ENCODE results near the gene NDC80.

The NDC80 gene

DNA sequence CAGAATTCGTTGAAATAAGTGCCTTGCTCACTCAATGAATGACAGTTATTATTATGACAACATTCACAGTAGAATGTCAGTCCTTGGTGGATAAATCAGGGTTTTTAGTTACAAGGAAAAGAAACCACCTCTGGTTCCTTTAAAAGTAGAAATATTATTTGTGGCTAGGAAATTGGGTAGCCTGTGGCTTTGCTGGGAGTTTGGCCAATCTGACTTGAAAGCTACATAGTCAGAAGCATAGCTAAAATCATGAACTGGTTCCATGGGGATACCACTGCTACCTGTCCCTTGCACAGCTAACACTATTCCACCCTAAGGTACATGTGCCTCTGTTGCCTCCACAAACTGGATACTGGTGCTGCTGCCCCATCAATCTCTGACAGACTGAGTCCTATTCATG lies 71.4 kb downstream of the NDC80 start:
- H3K36me3 ChIP-seq (ENCODE audit: control insufficient read depth, insufficient read depth, low read length), result no peaks in the 10 kb centered on the region
- no peaks in the 10 kb centered on the region for H3K9me3 ChIP-seq (ENCODE audit: control insufficient read depth, low read length)
- H3K27me3 ChIP-seq (replicated peaks; ENCODE audit: control insufficient read depth, insufficient read depth, low read length, poor library complexity, severe bottlenecking), result no peaks in the 10 kb centered on the region
- peaks cover 55% of the 10 kb centered on the region for H3K4me1 ChIP-seq (ENCODE audit: control insufficient read depth, insufficient read depth, low read length, poor library complexity, severe bottlenecking)
- DNase-seq, result no peak
- H3K27ac ChIP-seq (ENCODE audit: insufficient read depth, low read length, poor library complexity, severe bottlenecking), result no peak overlapping the region
- no peak overlapping the region for H3K4me3 ChIP-seq (ENCODE audit: insufficient read depth, low read depth, low read length, poor library complexity, severe bottlenecking)

DNA sequence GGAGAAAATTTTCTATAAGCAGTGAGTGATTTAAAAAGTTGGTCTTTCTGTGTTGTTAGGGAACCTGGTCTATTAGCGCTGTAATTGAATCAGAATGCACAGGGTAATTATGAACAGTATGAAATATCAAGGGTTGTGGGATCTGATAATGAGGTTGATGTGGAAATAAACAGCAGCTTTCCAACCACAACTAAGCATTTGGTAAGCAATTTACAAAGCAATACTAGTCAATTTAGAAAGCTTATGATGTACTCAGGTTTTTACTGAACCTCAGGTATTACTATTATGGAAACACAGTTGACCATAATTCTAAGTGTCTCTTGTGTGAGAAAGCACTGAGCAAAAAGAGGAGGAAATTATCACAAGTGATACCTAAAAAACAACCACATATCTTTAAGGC lies 73.2 kb downstream of the NDC80 start:
- H3K4me1 ChIP-seq (ENCODE audit: control insufficient read depth, insufficient read depth, low read length, poor library complexity, severe bottlenecking), result peaks cover 40% of the 10 kb centered on the region
- no peaks in the 10 kb centered on the region for H3K9me3 ChIP-seq (ENCODE audit: control insufficient read depth, low read length)
- no peaks in the 10 kb centered on the region for H3K36me3 ChIP-seq (ENCODE audit: control insufficient read depth, insufficient read depth, low read length)
- H3K27ac ChIP-seq (ENCODE audit: insufficient read depth, low read length, poor library complexity, severe bottlenecking), result peak overlapping the region; percentile 24
- H3K4me3 ChIP-seq (ENCODE audit: insufficient read depth, low read depth, low read length, poor library complexity, severe bottlenecking), result no peak overlapping the region
- H3K27me3 ChIP-seq (replicated peaks; ENCODE audit: control insufficient read depth, insufficient read depth, low read length, poor library complexity, severe bottlenecking), result no peaks in the 10 kb centered on the region
- no peak for DNase-seq

DNA sequence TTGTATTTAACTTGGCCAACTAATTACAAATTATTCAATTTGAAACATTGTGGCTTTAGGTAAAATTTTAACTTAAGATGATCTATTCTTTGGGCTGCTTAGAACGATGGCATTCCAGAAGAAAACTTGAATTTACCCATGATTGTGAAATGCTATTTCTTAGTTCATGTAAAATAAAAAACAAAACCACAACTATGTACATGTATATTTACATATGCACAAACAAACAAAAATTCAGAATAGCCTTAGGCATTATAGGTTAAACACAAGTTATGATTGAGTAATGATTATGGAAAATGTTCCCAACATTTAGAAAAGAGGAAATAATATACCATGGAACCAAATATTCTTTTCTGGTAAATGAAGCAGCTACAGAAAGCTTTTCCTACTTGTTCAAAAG lies 80.6 kb downstream of the NDC80 start:
- Histone ChIP-seq H3K4me1 (ENCODE audit: control insufficient read depth, insufficient read depth, low read length, poor library complexity, severe bottlenecking) (peaks cover 4% of the 10 kb centered on the region), H3K4me3 (ENCODE audit: insufficient read depth, low read depth, low read length, poor library complexity, severe bottlenecking) (no peak overlapping the region), H3K27me3 (replicated peaks; ENCODE audit: control insufficient read depth, insufficient read depth, low read length, poor library complexity, severe bottlenecking) (no peaks in the 10 kb centered on the region), H3K9me3 (ENCODE audit: control insufficient read depth, low read length) (no peaks in the 10 kb centered on the region), H3K27ac (ENCODE audit: insufficient read depth, low read length, poor library complexity, severe bottlenecking) (no peak overlapping the region), H3K36me3 (ENCODE audit: control insufficient read depth, insufficient read depth, low read length) (peaks cover 6% of the 10 kb centered on the region)
- no peak for DNase-seq

DNA sequence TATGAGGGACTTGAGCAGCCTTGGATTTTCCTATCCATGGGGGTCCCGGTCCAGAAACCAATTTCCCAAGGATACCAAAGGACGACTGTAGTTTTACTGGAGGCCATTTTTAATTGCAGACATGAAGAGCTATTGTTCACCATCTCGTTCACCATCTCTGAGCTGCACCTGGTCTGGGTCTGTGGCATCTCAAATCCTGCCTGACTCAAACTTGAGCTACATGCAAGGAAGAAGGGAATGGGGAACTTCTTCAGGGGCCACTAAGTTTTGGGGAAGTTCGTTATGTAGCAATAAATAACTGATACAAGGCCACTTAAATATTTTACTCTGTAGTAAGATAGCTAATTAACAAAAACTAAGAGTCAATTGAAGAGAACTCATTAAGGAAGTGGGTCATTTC lies 82.1 kb downstream of the NDC80 start:
- Histone ChIP-seq H3K4me1 (ENCODE audit: control insufficient read depth, insufficient read depth, low read length, poor library complexity, severe bottlenecking) (peaks cover 5% of the 10 kb centered on the region), H3K27ac (ENCODE audit: insufficient read depth, low read length, poor library complexity, severe bottlenecking) (no peak overlapping the region), H3K36me3 (ENCODE audit: control insufficient read depth, insufficient read depth, low read length) (peaks cover 6% of the 10 kb centered on the region), H3K9me3 (ENCODE audit: control insufficient read depth, low read length) (no peaks in the 10 kb centered on the region), H3K27me3 (replicated peaks; ENCODE audit: control insufficient read depth, insufficient read depth, low read length, poor library complexity, severe bottlenecking) (no peaks in the 10 kb centered on the region), H3K4me3 (ENCODE audit: insufficient read depth, low read depth, low read length, poor library complexity, severe bottlenecking) (no peak overlapping the region)
- no peak for DNase-seq

DNA sequence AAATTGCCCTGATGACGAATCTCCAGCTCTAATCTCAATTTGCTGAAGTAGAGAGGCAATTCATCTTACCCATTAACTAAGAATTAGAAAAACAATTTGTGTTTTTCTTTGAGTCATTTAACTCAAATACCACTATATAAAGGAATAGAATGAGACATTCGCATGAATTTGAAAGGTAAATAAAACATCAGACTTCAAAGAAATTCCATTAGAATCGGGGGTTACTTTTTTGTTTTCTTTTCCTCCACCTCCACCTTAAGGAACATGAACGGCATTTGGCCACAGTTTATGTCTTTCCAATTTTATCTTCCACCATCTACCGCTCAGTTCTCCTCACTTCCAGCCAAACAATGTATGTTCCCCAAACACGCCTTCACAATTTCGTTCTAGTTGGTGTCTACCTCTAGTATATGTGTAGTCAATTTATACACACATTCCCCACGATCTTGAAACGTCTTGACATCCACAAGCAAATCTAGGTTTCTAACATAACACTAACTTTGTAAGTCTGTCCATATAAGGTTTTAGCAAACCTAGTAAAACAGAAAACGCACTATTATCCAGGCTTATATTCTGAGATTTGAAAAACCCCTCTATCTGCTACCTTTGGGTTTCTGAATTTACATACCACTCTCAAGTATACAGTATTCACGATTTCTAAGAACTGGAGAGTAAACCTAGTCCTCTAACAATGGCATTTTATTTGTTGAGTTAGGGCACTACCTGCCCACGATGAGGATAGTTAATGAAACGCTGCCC lies 83.0 kb downstream of the NDC80 start:
- Histone ChIP-seq H3K4me3 (ENCODE audit: insufficient read depth, low read depth, low read length, poor library complexity, severe bottlenecking) (peak overlapping the region; percentile 98), H3K27ac (ENCODE audit: insufficient read depth, low read length, poor library complexity, severe bottlenecking) (peak overlapping the region; percentile 99), H3K9me3 (ENCODE audit: control insufficient read depth, low read length) (no peaks in the 10 kb centered on the region), H3K27me3 (replicated peaks; ENCODE audit: control insufficient read depth, insufficient read depth, low read length, poor library complexity, severe bottlenecking) (no peaks in the 10 kb centered on the region), H3K36me3 (ENCODE audit: control insufficient read depth, insufficient read depth, low read length) (peaks cover 6% of the 10 kb centered on the region), H3K4me1 (ENCODE audit: control insufficient read depth, insufficient read depth, low read length, poor library complexity, severe bottlenecking) (peaks cover 10% of the 10 kb centered on the region)
- DNase-seq, result no peak

DNA sequence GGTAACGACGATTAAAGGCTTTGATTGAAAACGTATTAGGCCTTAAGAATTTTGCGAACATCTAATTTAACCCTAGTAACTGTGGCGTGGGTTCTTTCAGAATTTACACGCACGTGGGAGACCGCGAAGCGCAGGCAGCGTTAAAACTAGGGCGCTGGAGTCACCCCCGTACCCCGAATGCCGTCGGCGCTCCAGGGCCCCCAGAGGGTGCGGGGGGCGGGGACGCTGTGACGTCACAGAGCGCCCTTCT lies 83.5 kb downstream of the NDC80 start:
- Histone ChIP-seq H3K27ac (ENCODE audit: insufficient read depth, low read length, poor library complexity, severe bottlenecking) (peak overlapping the region; percentile 99), H3K4me3 (ENCODE audit: insufficient read depth, low read depth, low read length, poor library complexity, severe bottlenecking) (peak overlapping the region; percentile 98), H3K36me3 (ENCODE audit: control insufficient read depth, insufficient read depth, low read length) (peaks cover 6% of the 10 kb centered on the region), H3K4me1 (ENCODE audit: control insufficient read depth, insufficient read depth, low read length, poor library complexity, severe bottlenecking) (peaks cover 14% of the 10 kb centered on the region), H3K9me3 (ENCODE audit: control insufficient read depth, low read length) (no peaks in the 10 kb centered on the region), H3K27me3 (replicated peaks; ENCODE audit: control insufficient read depth, insufficient read depth, low read length, poor library complexity, severe bottlenecking) (no peaks in the 10 kb centered on the region)
- DNase-seq, result peak; percentile 72 to 80 (median 77)

DNA sequence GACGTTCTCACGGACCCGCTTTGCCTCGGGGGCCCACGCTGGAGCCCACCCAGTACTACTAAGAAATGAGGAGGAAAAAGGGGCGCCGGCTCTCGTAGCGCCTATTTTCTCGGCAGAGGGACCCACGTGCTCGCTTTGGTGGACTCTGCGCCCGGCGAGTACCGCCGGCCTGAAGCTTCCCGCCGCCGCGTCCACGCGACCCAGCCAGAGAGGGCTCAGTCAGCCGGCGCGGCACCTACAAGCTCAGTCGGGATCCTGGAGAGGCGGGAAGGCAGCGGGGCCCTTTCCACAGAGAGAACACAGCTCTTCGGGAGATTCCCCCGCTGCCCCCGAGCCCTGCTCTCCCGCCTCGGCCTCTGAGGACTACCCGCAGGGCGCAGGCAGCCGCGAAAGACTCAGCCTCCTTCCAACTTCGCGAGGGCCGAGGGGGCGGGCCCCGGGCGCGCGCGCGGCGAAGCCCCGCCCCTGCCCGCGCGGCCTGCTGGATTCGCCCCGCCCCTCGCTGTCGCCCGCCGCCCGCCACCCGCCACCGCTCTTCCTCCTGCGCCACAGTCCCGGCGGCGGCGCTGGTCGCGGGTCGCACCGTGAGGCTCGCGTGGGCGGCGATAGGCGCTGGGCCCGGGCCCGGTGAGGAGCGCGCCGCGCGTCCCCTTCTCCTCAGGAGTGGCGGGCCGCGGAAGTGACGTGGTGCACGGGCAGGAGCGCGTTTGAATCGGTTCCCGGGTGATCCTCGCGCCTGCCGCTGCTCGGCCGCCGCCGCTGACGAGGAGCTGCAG lies 84.0 kb downstream of the NDC80 start, which contains the start of gene SMCHD1:
TSS of gene SMCHD1 (plus strand) at position 549 of the 776 bp plus-strand sequence. CDS start 350 bp downstream, outside the sequence.
- no peaks in the 10 kb centered on the region for H3K27me3 ChIP-seq (replicated peaks; ENCODE audit: control insufficient read depth, insufficient read depth, low read length, poor library complexity, severe bottlenecking)
- peak within 1 kb of the TSS; percentile 98 for H3K4me3 ChIP-seq (ENCODE audit: insufficient read depth, low read depth, low read length, poor library complexity, severe bottlenecking)
- peaks cover 6% of the 10 kb centered on the region for H3K36me3 ChIP-seq (ENCODE audit: control insufficient read depth, insufficient read depth, low read length)
- DNase-seq, result peak; percentile 81 to 86 (median 85)
- H3K9me3 ChIP-seq (ENCODE audit: control insufficient read depth, low read length), result no peaks in the 10 kb centered on the region
- H3K27ac ChIP-seq (ENCODE audit: insufficient read depth, low read length, poor library complexity, severe bottlenecking), result peak within 1 kb of the TSS; percentile 99
- peaks cover 16% of the 10 kb centered on the region for H3K4me1 ChIP-seq (ENCODE audit: control insufficient read depth, insufficient read depth, low read length, poor library complexity, severe bottlenecking)

DNA sequence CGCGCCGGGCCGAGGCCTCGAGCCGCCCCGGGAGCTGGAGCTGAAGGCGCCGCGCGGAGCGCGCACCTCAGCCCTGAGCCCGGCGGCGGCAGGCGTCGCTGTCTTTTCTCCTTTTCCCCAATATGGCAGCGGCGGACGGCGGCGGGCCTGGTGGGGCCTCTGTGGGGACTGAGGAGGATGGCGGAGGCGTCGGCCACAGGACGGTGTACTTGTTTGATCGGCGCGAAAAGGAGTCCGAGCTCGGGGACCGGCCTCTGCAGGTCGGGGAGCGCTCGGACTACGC lies 84.5 kb downstream of the NDC80 start:
- Histone ChIP-seq H3K4me3 (ENCODE audit: insufficient read depth, low read depth, low read length, poor library complexity, severe bottlenecking) (peak overlapping the region; percentile 98), H3K27me3 (replicated peaks; ENCODE audit: control insufficient read depth, insufficient read depth, low read length, poor library complexity, severe bottlenecking) (no peaks in the 10 kb centered on the region), H3K27ac (ENCODE audit: insufficient read depth, low read length, poor library complexity, severe bottlenecking) (peak overlapping the region; percentile 99), H3K36me3 (ENCODE audit: control insufficient read depth, insufficient read depth, low read length) (peaks cover 6% of the 10 kb centered on the region), H3K9me3 (ENCODE audit: control insufficient read depth, low read length) (no peaks in the 10 kb centered on the region), H3K4me1 (ENCODE audit: control insufficient read depth, insufficient read depth, low read length, poor library complexity, severe bottlenecking) (peaks cover 16% of the 10 kb centered on the region)
- DNase-seq, result no peak

DNA sequence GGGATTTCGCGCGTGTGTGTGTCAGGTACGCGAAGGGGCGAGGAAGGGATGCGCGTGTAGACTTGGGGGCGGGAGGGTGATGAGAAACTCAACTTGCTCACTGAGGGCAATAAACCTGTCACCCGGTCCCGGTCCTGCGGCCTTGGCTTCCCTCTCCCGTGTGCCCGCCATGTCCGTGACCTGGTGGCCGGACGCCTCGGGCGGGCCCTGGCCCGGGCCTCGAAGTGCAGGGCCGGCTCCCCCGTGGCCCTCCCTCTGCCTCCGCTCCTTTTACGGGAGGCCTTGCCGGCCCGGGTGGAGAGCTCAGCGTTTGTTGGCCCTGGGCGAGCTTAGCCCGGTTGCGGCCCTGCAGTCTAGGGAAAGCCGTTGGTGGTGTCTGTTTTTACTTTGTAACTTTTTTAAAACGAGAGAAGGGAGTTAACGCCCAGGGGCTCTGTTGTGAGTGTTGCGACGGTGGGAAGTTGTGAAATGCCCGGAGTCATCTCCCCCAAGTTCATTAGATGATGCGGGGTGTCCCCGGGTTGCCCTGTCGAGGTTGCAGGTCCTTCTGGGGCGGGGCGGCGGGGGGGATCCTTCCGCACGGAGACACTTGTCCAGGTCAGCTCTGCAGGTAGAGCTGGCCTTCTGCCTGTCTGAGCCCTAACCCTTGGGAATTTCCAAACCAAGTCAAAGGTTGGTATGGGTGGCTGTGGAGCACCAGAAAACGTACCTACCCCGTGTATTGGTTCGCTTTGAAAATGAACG lies 85.1 kb downstream of the NDC80 start:
- H3K27ac ChIP-seq (ENCODE audit: insufficient read depth, low read length, poor library complexity, severe bottlenecking), result peak overlapping the region; percentile 99
- H3K4me1 ChIP-seq (ENCODE audit: control insufficient read depth, insufficient read depth, low read length, poor library complexity, severe bottlenecking), result peaks cover 18% of the 10 kb centered on the region
- H3K27me3 ChIP-seq (replicated peaks; ENCODE audit: control insufficient read depth, insufficient read depth, low read length, poor library complexity, severe bottlenecking), result no peaks in the 10 kb centered on the region
- peak overlapping the region; percentile 98 for H3K4me3 ChIP-seq (ENCODE audit: insufficient read depth, low read depth, low read length, poor library complexity, severe bottlenecking)
- peaks cover 6% of the 10 kb centered on the region for H3K36me3 ChIP-seq (ENCODE audit: control insufficient read depth, insufficient read depth, low read length)
- DNase-seq, result peak; percentile 42 to 50 (median 45)
- H3K9me3 ChIP-seq (ENCODE audit: control insufficient read depth, low read length), result no peaks in the 10 kb centered on the region

DNA sequence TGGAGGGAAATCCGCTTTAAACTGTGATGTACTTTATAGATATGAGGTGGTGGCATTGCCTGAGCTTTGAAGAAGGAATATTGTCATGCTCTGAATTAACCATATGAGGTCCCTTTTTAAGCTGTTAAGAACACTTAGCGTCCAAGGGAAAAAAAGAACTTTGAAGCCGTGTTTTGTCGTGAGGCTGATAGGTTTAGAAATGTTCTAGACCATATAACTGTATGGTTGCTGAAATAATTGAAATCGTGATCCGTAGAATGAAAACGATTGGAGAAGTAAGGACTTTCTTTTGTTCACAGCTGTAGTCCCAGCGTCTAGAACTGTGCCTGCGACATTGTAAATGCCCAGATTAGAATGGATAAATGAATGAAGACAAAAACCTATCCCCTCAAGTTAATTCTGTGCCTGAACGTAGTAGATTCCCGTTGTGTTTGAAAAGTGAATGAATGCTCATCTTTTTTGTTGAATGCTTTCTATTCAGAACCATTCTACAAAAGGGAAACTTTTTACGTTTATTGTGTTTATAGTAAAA lies 85.7 kb downstream of the NDC80 start:
- H3K4me3 ChIP-seq (ENCODE audit: insufficient read depth, low read depth, low read length, poor library complexity, severe bottlenecking), result peak overlapping the region; percentile 98
- H3K9me3 ChIP-seq (ENCODE audit: control insufficient read depth, low read length), result no peaks in the 10 kb centered on the region
- H3K4me1 ChIP-seq (ENCODE audit: control insufficient read depth, insufficient read depth, low read length, poor library complexity, severe bottlenecking), result peaks cover 20% of the 10 kb centered on the region
- peaks cover 6% of the 10 kb centered on the region for H3K36me3 ChIP-seq (ENCODE audit: control insufficient read depth, insufficient read depth, low read length)
- no peak for DNase-seq
- H3K27ac ChIP-seq (ENCODE audit: insufficient read depth, low read length, poor library complexity, severe bottlenecking), result peak overlapping the region; percentile 99
- H3K27me3 ChIP-seq (replicated peaks; ENCODE audit: control insufficient read depth, insufficient read depth, low read length, poor library complexity, severe bottlenecking), result no peaks in the 10 kb centered on the region
